Loucy (cell line): ENCODE measurements around the gene ZFHX3.

Experiments
- CTCF ChIP-seq: fragments of 200-600 bp; sonication (generic); conservative IDR thresholded peaks from 2 replicates; pipeline ENCODE4 v1.5.1; 2014; ENCODE audit warnings: mild to moderate bottlenecking, antibody characterized with exemption, low read length
- EZH2phosphoT487 ChIP-seq: fragments of 200-600 bp; IDR thresholded peaks from 2 replicates; pipeline ENCODE4 v1.6.1; 2018; ENCODE audit warnings: antibody characterized with exemption, mild to moderate bottlenecking, moderate library complexity, borderline replicate concordance

GRCh38 chr16:72836181-72836580 is 211.7 kb downstream of the ZFHX3 start:
- TF ChIP-seq CTCF (no peak), EZH2phosphoT487 (no peak)
